Measurements from ENCODE around the gene ATM.
A peak's percentile ranks its signal among the peaks of the same experiment; 100 is the strongest.

Gene ATM

DNA sequence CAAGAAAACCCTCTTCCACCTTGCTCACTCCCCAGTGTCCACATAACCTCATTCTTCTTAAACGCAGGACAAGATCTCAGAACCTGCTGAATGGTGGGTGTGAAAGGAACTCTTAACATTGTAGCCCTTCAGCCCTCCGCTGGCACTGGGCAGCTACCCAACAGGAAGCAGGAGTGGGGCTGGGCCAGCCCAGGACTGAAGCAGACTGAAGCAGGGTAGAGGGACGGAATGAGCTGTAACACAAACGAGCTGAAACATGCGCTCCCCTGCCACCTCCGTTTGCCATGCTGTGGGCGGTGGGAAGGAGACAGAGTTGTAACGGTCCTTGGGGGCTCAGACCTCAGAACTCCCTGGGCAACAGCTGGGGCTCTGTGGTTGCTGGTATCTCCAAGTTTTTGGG, 24.0 kb upstream of the ATM start:
- TF ChIP-seq ZNF311 (tag by site-specific recombination; IDR thresholded peaks at IDR 0.05; ENCODE audit: borderline replicate concordance): no peak
- TF ChIP-seq ZNF585B (tag by site-specific recombination; IDR thresholded peaks at IDR 0.05): peak; percentile 22; the same call in 1 of the 2 replicates
- Histone ChIP-seq H3K4me3 (ENCODE audit: low read depth, low read length) (no peak overlapping the region), H3K4me1 (ENCODE audit: control insufficient read depth, insufficient read depth, low read length) (no peaks in the 10 kb centered on the region), H3K9me3 (ENCODE audit: control insufficient read depth, insufficient read depth, low read depth, low read length) (no peaks in the 10 kb centered on the region), H3K36me3 (ENCODE audit: control insufficient read depth in 2 of 2, insufficient read depth in 1 of 2, low read length in 2 of 2) (peaks cover 0 to 64% of the 10 kb centered on the region in 2 experiments; a peak in 2 of 3 replicates), H3K27ac (ENCODE audit: extremely low read depth, low read depth, low read length) (no peak overlapping the region)
- CTCF ChIA-PET: no interaction called here
- POLR2A ChIA-PET: interaction anchor here (0.6 kb wide), 1 partner anchor 262 kb away, joined by 3 read pairs; no protein-coding TSS in a partner anchor

DNA sequence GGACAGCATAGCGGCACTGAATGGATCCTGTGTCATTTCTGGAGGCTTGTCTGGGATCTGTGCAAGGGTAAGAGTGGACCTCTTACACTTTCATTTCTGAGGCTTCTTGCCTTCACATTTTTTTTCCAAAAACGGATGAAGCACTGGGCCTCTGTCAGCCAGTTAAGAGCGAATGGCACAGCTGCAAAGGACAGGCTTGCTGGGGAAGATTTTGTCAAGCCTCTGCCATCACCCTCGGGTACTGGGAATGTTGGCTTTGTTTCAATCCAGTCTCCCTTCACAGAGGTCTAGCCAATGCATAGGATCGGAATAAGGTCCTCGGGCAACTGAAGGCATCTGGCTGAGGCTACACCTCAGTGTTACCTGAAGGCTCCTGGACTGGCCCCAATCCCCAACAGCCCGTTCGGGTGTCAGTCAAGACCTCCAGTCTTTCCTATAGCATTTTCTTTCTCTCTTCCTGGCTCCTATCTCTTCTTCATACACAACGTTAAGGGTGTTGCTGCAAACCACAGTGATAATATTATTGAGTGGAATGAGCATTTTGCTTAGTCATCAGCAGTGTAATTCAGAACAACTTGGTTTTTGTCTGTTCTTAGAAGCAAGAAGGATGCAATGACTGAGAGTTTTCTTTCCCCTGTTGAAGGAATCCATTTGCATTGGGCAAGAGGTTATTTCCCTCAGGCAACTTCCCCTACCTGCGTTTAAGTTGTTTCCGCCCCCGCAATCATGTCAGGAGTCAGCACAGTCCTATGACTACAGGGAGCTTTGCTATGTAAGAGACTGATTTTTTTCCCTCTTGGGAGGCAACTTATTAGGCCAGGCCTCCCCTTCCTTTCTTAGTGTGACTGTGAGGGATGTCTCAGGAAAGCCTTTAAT, 23.2 kb upstream of the ATM start:
- Histone ChIP-seq H3K4me3 (ENCODE audit: low read depth, low read length) (no peak overlapping the region), H3K27ac (ENCODE audit: extremely low read depth, low read depth, low read length) (no peak overlapping the region), H3K9me3 (ENCODE audit: control insufficient read depth, insufficient read depth, low read depth, low read length) (no peaks in the 10 kb centered on the region), H3K4me1 (ENCODE audit: control insufficient read depth, insufficient read depth, low read length) (no peaks in the 10 kb centered on the region), H3K36me3 (ENCODE audit: control insufficient read depth in 2 of 2, insufficient read depth in 1 of 2, low read length in 2 of 2) (peaks cover 0 to 71% of the 10 kb centered on the region in 2 experiments; a peak in 2 of 3 replicates)
- TF ChIP-seq PRDM2 (tag by site-specific recombination; IDR thresholded peaks at IDR 0.05; ENCODE audit: borderline replicate concordance) (no peak), BCL11A (tag by site-specific recombination; IDR thresholded peaks at IDR 0.05; ENCODE audit: low read depth) (no peak), ZNF623 (tag by site-specific recombination; IDR thresholded peaks at IDR 0.05) (no peak), ZNF324 (tag by site-specific recombination; IDR thresholded peaks at IDR 0.05) (no peak), ZFP3 (tag by site-specific recombination; IDR thresholded peaks at IDR 0.05; ENCODE audit: low read depth) (no peak), ZBTB26 (tag by site-specific recombination; optimal IDR thresholded peaks at IDR 0.05) (no peak), SETDB1 (IDR thresholded peaks at IDR 0.05; ENCODE audit: insufficient read length, low read length) (no peak), ZNF624 (tag by site-specific recombination; IDR thresholded peaks at IDR 0.05) (no peak), ZNF529 (tag by site-specific recombination; IDR thresholded peaks at IDR 0.05; ENCODE audit: insufficient replicate concordance) (no peak), ZNF707 (tag by site-specific recombination; IDR thresholded peaks at IDR 0.05) (no peak)
- TF ChIP-seq, protein P1, sequence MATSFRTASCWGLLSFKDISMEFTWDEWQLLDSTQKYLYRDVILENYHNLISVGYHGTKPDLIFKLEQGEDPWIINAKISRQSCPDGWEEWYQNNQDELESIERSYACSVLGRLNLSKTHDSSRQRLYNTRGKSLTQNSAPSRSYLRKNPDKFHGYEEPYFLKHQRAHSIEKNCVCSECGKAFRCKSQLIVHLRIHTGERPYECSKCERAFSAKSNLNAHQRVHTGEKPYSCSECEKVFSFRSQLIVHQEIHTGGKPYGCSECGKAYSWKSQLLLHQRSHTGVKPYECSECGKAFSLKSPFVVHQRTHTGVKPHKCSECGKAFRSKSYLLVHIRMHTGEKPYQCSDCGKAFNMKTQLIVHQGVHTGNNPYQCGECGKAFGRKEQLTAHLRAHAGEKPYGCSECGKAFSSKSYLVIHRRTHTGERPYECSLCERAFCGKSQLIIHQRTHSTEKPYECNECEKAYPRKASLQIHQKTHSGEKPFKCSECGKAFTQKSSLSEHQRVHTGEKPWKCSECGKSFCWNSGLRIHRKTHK (tag by site-specific recombination; IDR thresholded peaks at IDR 0.05): no peak
- POLR2A ChIA-PET: no interaction called here
- CTCF ChIA-PET: no interaction called here
